ENCODE data around the gene PLA2G4E.

DNA sequence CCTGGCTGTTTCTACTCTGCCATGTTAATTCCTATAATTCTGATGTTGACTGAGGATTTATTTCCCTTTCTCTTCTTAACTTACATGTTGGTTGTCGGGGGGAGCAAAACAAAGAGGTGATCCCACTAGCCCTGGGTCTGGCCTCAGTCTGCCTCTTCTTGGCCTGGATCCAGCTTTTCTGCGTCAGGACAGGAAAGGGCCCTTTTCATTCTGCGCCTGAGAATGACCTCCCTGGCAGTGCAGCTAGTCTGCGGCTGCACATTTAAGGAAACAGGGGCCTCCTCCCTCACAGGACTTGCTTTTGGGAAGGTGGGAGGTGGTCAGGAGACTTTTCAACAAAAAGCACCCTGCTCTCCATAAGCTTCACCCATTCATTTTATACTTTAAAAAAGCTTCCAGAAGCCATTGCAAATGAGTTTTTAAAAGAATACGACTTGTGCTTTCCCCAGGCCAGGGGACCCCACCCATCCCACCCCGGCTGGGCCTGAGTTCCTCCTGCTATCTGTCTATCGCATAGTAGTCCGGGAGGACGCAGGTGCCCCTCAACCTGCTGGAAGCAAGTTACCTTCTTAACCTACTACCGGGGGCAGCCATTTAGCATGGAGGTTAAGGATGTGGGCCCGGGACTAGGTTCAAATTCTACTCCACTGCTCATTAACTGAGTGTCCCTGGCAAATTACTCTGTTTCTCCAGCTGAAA is 27.2 kb downstream of the PLA2G4E start:
- TF ChIP-seq POLR2AphosphoS5 (IDR thresholded peaks at IDR 0.05), result no peak
- TF ChIP-seq, protein P1, sequence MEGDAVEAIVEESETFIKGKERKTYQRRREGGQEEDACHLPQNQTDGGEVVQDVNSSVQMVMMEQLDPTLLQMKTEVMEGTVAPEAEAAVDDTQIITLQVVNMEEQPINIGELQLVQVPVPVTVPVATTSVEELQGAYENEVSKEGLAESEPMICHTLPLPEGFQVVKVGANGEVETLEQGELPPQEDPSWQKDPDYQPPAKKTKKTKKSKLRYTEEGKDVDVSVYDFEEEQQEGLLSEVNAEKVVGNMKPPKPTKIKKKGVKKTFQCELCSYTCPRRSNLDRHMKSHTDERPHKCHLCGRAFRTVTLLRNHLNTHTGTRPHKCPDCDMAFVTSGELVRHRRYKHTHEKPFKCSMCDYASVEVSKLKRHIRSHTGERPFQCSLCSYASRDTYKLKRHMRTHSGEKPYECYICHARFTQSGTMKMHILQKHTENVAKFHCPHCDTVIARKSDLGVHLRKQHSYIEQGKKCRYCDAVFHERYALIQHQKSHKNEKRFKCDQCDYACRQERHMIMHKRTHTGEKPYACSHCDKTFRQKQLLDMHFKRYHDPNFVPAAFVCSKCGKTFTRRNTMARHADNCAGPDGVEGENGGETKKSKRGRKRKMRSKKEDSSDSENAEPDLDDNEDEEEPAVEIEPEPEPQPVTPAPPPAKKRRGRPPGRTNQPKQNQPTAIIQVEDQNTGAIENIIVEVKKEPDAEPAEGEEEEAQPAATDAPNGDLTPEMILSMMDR (IDR thresholded peaks at IDR 0.05), result no peak
- TF ChIP-seq POLR2A (IDR thresholded peaks at IDR 0.05), result no peak
- no peak for TF ChIP-seq EP300 (IDR thresholded peaks at IDR 0.05)
